Measurements from ENCODE around the gene IFT80. TPM values are rescaled to one million over a fixed set of nuclear protein-coding genes. Genes with fewer than 3 reads are reported as not detected.

The IFT80 gene
- total RNA-seq (10 to 100 TPM; 55.4 to 74.9 TPM), polyA plus RNA-seq (ENCODE audit: insufficient read depth, low read depth, low replicate concordance) (32.0 TPM)
- long read RNA-seq, donor 1, partial matches to known transcripts, result 0 of 1 reads
- long read RNA-seq, donor 1, other reads (novel, unspliced or antisense), result 0 of 1 reads
- long read RNA-seq, donor 2, full-length matches to known transcripts, result 6 of 6 reads
- long read RNA-seq, donor 2, partial matches to known transcripts, result 0 of 6 reads
- long read RNA-seq, donor 2, other reads (novel, unspliced or antisense), result 0 of 6 reads

DNA sequence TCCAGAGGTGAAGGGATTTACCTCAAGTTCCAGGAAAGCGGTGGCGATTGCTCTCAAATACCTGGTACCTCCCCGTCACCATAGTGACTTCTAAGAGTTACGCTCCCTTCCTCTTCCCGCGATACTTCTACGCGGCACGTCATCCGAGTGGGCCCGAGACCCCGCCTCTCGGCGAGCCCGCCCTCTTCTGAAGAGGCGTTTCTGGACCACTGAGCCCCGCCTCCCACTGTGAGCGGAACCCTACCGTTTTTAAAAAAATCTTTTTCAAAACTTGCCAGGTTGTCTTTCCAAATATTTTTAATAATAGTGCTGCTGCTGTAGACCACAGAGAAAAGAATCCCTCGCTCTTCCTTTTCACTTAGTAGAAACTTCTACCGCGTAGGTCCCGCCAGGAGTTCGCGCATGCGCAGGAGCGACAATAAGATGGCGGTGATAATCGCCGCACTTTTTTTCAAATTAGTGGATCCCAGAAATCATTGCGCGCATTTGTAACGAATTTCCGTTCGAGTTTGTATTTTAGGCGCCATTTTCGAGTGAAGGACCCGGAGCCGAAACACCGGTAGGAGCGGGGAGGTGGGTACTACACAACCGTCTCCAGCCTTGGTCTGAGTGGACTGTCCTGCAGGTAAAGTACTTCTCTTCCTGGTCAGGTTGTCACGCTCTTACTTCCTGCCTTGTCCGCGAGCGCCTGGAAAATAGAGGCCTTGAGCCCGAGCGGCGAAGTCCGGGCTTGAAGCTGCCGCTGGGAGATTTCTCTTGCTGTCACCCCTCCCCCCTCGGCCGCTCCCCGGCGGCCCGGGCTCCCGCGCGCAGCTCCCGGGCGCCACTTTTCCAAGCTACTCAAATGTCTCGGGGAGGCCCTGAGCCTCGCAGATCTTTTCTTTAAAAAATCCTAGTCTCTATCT, at the start of gene IFT80, which contains the start of gene SMC4:
Gene IFT80, minus strand, starts transcription at position 101 of the 905 bp plus-strand sequence. CDS start 14,625 bp downstream, outside the sequence.
Gene SMC4, plus strand, starts transcription at position 526 of the 905 bp plus-strand sequence. CDS start 1,177 bp downstream, outside the sequence.
- peak within 1 kb of the TSS; percentile 77 to 81 for H3K4me3 ChIP-seq
- H3K36me3 ChIP-seq (ENCODE audit: low read depth, missing control alignments), result no peaks in the 10 kb centered on the region
- H3K27ac ChIP-seq, result peak within 1 kb of the TSS; percentile 93 to 95
- no peaks in the 10 kb centered on the region for H3K4me1 ChIP-seq
- peak; percentile 98 for DNase-seq
- 0% methylated on average over 62 to 63 of the region's 63 CpGs for WGBS, 2 donors
- intact Hi-C loops (cut with DNase I; ENCODE audit: low total_unique reads), result no loop called here
- H3K9me3 ChIP-seq, result no peaks in the 10 kb centered on the region
- H3K27me3 ChIP-seq, result no peaks in the 10 kb centered on the region
- TF ChIP-seq POLR2A (IDR thresholded peaks at IDR 0.05), result peak; percentile 13
- TF ChIP-seq CTCF (IDR thresholded peaks at IDR 0.05), result peak in 2 of 3 experiments; percentile 7 to 9

DNA sequence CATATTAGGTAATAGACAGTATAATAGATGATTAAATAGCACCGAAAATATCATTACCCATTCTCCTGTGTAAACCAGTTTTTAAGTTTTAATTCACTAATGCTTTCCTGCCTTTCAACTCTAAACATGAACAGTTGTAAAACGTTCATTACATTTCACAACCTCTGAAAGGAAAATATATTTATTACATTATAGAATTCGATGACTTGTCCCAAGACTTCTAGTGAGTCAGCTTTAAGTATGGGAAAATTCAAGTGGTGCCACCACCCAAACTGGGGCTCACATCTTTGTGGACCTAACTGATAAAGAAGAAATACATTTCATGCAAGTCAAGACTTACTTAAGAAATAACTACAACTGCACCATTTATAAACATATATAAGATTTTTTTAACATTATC, 48.5 kb upstream of the IFT80 start:
- H3K4me1 ChIP-seq, result peaks cover 5% of the 10 kb centered on the region
- 62 to 71% methylated on average over 3 of the region's 3 CpGs for WGBS, 2 donors
- no peak for DNase-seq
- no peaks in the 10 kb centered on the region for H3K36me3 ChIP-seq (ENCODE audit: low read depth, missing control alignments)
- no peak overlapping the region for H3K27ac ChIP-seq
- intact Hi-C loops (cut with DNase I; ENCODE audit: low total_unique reads), result no loop called here
- no peak overlapping the region for H3K4me3 ChIP-seq
- TF ChIP-seq POLR2A (IDR thresholded peaks at IDR 0.05) (no peak), CTCF (IDR thresholded peaks at IDR 0.05) (no peak)
- no peaks in the 10 kb centered on the region for H3K9me3 ChIP-seq
- no peaks in the 10 kb centered on the region for H3K27me3 ChIP-seq

GRCh38 chr3:160446522-160447056, 47.6 kb upstream of the IFT80 start:
- peaks cover 5% of the 10 kb centered on the region for H3K4me1 ChIP-seq
- WGBS, 2 donors, result 94 to 95% methylated on average over 13 of the region's 13 CpGs

DNA sequence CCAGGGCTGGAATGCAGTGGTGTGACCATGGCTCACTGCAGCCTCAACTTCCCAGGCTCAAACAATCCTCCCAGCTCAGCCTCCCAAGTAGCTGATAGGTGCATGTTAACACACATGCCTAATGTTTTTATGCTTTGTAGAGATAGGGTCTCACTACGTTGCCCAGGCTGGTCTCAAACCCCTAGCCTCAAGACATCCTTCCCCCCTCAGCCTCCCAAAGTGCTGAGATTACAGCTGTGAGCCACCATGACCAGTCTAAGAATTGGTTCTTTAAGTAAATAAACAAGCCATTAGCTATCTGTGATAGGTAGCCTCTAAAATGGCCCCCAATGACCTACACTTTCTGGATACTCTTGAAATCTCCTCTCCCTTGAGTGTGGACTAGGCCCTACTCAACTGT, 46.8 kb upstream of the IFT80 start:
- no peaks in the 10 kb centered on the region for H3K27me3 ChIP-seq
- H3K4me1 ChIP-seq, result peaks cover 5% of the 10 kb centered on the region
- no peak overlapping the region for H3K4me3 ChIP-seq
- no peak for DNase-seq
- intact Hi-C loops (cut with DNase I; ENCODE audit: low total_unique reads), result no loop called here
- no peaks in the 10 kb centered on the region for H3K9me3 ChIP-seq
- H3K36me3 ChIP-seq (ENCODE audit: low read depth, missing control alignments), result no peaks in the 10 kb centered on the region
- H3K27ac ChIP-seq, result no peak overlapping the region
- TF ChIP-seq CTCF (IDR thresholded peaks at IDR 0.05) (no peak), POLR2A (IDR thresholded peaks at IDR 0.05) (no peak)
- WGBS, 2 donors, result 86 to 93% methylated on average over 1 of the region's 1 CpG

More at GRCh38 chr3:160446522-160447056, 47.6 kb upstream of the IFT80 start:
- H3K4me3 ChIP-seq, result no peak overlapping the region
- H3K27ac ChIP-seq, result no peak overlapping the region
- TF ChIP-seq CTCF (IDR thresholded peaks at IDR 0.05), result no peak
- no peak for TF ChIP-seq POLR2A (IDR thresholded peaks at IDR 0.05)
- no peak for DNase-seq
- no peaks in the 10 kb centered on the region for H3K9me3 ChIP-seq
- intact Hi-C loops (cut with DNase I; ENCODE audit: low total_unique reads), result no loop called here
- H3K27me3 ChIP-seq, result no peaks in the 10 kb centered on the region
- H3K36me3 ChIP-seq (ENCODE audit: low read depth, missing control alignments), result no peaks in the 10 kb centered on the region
